8988T (cell line): Measurements from ENCODE around the gene PEA15.
A peak's percentile ranks its signal among the peaks of the same experiment; 100 is the strongest.

Source experiments
- DNase-seq: peaks from one replicate; pipeline ENCODE4 v3.0.0; 2011

PEA15 gene, protein sequence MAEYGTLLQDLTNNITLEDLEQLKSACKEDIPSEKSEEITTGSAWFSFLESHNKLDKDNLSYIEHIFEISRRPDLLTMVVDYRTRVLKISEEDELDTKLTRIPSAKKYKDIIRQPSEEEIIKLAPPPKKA

DNA sequence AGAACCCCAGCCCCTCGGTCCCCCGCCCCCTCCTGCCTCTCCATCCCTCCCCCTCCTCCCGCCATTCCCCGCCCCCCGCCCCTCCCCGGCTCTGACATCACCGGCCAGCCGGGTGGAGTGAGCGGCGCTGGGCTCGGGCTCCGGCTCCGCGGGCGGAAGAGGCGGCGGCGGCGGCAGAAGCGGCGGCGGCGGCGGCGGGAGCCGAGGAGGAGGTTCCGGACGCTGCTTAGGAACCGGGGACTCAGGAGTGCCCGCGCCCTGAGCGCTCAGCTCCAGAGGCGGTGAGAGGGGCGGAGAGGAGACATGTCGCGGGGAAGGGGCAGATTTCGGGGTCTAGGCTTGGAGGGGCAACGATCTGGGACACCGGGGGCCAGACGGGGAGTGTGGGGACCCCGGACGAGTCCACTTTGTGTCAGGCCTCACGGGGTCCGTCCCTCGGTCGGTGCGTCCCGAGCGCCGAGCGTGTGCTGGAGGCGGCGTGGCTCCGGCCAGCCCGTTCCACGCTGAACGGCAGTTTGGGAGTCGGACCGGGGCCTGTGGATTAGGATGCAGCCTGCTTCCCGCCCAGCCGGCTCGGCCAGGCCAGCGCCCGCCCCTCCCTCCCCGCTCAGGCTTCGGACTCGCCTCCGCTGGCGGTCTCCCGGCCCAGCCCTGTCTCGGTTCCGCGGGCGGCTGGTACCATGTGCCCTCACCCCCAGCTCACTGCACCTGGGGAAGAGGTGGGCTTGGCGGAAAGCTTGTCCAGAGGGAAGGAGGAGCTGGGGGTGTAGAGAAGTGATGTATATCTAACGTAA is at the start of gene PEA15:
Gene PEA15 (plus strand): TSS at position 143 of the 794 bp plus-strand sequence. CDS start 6,161 bp downstream, outside the sequence.
- peak; percentile 92 for DNase-seq

DNA sequence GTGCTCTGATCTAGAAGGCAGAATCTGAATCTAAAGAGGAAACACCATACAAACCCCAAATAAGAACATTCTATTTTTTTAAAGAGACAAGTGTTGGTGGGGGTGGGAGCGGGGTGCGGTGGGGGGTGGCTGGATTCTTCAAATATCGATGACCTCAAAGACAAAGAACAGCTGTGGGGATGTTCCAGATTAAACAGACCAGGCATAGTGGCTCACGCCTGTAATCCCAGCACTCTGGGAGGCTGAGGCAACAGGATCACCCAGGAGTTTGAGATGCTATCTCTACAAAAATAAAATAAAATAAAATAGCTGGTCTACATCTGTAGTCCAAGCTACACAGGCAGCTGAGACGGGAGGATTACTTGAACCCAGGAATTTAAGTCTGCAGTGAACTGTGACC is 48.8 kb upstream of the PEA15 start:
- no peak for DNase-seq

DNA sequence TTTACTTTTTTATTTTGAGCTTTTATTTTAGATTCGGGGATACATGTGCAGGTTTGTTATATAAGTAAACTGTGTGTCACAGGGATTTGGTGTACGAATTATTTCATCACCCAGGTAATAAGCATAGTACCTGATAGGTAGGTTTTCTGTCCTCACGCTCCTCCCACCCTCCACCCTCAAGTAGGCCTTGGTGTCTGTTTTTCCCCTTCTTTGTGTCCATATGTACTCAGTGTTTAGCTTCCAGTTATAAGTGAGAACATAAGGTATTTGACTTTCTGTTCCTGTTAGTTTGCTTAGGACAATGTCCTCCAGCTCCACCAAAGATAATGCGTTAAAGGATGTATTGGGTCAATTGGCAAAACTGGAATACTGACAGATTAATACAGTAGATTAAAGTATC is 48.0 kb upstream of the PEA15 start:
- DNase-seq = no peak

DNA sequence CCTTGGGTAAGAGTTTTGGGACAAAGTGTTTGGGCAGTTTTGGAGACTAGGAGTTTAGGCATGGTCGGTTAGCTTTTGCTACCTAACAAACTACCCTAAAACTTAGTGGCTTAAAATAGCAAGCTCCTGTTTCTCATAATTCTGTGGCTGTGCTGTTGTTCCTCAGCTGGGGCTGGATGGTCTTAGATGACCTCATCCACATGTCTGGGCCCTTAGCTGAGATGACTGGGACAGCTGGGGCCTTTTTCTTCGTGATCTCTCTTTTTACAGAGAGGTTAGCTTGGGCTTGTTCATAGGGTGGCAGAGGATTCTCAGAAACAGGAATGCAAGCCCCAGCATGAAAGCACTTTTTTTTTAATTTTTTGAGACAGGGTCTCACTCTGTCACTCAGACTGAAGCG is 47.2 kb upstream of the PEA15 start:
- no peak for DNase-seq

DNA sequence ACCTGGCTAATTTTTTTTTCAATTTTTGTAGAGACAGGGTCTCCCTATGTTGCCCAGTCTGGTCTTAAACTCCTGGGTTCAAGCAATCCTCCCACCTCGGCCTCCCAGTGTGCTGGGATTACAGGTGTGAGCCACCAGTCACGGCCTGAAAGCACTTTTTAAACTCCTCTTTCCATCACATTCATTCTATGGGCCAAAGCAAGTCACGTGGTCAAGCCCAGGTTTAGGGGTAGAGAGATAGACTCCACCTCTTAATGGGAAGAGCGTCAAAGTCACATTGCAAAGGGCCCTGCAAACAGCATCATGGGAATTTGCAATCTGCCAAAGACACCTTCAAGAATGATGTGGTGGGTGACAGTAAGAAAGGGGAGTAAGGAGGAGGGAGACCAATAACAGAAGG is 46.6 kb upstream of the PEA15 start:
- no peak for DNase-seq

DNA sequence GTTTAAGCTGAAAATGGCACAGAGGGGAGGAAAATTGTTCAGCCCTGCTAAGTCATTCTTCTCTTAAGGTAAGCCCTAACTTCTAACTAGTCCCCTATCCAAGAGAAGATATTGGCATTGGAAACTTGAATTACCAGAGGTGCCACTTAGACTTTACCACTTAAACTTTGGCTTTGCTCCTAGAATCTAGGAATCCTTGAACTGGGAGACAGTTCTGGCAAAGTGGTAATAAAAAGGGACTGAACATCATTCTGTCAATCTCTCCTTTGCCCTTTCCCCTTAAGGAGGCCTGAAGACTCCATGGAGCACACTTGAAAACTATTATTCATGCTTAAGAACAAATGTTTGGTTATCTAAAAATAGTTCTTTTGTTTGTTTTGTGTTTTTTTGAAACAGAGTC is 45.3 kb upstream of the PEA15 start:
- DNase-seq = no peak

DNA sequence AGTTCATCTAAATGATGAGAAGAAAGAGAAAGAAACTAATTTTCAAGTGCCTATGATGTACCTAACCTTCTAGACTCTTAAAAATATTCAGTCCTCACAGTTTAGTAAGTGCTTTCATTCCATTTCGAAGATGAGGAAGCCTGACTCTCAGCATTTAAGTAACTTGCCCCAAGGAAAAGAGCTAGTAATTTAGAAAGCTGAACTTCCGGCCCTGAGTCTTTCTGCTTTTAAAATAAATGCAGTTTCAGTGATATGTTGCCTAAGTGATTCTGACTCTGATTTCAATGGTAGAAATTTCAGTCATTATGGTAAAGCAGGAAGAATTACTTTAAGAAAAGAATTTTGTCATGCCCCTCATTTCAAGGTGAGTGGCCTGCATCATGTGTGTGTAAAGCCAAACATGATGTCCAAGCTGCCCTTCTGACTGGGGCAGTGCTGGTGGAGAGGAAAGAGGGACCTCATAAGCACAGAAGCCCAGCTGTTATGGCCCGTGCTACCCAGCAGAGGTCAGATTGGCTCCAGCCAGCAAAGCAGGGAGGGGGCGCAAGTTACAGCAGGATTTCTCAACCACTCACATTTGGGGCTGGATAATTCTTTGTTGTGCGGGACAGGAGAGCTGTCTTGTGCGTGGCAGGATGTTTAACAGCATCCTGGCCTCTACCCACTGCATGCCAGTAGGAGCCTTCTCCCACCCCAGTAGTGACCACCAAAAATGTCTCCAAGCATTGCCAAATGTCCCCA is 43.0 kb upstream of the PEA15 start:
- no peak for DNase-seq

DNA sequence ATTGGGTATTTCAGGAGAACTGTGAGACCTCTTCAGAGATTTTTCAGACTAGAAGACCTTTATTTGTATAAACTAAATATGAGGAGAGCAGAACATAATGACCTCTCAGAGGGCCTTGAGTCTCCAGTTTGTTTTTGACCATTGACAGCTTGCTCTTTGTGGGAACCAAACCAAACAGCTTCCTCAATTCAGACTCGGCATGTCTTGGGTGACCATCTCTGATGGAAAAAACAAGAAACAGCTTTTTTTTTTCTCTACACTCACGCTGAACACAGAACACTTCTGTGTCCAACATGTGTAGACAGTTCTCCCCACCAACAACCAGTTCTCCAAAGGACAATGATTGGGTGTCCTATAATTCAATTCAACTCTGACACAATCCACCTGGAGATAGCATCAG is 42.3 kb upstream of the PEA15 start:
- DNase-seq = no peak

DNA sequence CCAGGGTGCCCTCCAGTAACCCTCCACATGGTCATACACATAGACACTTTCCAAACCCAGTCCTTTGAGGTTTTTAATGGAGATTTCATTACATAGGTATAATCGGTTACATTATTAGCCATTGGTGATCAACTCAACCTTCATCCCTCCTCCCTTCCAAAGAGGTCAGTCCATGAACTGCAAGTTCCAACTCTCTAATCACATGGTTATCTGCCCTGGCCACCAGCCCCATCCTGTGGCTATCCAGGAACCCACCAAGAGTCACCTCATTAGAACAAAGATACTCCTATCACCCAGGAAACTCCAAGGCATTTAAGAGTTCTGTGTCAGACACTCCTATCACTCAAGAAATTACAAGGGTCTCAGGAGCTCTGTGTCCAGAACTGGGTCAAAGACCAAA is 41.6 kb upstream of the PEA15 start:
- DNase-seq = no peak

DNA sequence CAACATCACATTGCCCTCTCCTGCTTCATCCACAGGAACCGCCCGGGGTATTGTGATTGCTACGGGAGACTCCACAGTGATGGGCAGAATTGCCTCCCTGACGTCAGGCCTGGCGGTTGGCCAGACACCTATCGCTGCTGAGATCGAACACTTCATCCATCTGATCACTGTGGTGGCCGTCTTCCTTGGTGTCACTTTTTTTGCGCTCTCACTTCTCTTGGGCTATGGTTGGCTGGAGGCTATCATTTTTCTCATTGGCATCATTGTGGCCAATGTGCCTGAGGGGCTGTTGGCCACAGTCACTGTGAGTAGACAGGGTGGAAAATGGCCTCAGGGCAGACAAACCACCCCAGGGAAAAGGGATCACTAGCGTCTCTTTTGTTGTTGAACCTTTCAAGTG is 41.1 kb upstream of the PEA15 start:
- no peak for DNase-seq

DNA sequence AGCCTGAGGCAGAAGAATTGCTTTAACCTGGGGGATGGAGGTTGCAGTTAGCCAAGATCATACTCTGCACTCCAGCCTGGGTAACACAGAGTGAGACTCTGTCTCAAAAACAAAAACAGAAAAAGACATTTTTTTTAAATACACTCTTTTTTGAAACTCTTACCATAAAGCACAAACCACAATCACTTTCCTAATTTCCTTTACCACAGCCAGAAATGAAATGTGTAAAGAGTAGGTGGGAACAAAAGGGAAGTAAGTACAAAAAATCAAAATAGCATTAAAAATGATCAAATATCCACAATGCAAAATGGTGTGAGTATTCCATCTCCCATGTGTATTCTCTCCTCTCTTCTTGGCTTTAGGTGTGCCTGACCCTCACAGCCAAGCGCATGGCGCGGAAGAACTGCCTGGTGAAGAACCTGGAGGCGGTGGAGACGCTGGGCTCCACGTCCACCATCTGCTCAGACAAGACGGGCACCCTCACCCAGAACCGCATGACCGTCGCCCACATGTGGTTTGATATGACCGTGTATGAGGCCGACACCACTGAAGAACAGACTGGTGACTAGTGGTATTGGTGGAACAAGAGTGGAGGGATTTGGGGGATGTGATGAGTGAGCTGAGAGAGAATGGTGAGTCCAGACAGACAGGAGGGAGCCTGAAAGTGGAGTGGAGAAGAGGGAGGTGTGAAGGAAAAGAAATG is 38.9 kb upstream of the PEA15 start:
- no peak for DNase-seq

DNA sequence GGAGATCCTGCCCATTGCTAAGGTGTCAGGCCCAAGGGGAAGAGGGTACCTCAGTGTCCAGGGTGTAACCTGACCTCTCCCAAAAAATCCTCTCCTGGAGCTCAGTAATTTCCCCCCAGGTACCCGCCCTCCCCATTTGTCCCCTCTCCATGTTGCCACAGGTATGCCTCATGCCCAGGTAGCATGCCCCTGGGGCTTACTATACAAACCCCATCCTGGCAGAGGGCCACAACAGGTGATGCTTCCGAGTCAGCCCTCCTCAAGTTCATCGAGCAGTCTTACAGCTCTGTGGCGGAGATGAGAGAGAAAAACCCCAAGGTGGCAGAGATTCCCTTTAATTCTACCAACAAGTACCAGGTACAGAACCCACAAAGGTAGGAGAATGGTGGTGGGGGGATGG is 38.1 kb upstream of the PEA15 start:
- no peak for DNase-seq

DNA sequence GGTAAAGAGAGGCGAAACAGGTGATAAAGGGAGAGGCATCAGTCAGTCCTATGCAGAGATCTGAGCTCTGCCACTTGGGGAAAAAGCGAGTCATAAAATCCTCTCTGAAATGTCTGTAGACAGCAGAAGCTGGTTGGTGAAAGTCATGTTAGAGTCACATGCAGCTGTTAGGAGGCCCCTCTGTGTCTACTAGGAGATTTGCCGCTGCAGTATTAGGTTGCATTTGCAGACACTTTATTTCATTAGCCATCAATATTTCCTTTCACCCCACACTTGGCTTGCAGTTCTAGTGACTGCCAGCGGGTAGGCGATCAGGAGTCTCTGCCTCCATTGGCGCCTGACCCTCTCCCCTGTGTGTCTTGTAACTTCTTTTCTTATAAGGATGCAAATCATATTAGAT is 37.6 kb upstream of the PEA15 start:
- DNase-seq = no peak

DNA sequence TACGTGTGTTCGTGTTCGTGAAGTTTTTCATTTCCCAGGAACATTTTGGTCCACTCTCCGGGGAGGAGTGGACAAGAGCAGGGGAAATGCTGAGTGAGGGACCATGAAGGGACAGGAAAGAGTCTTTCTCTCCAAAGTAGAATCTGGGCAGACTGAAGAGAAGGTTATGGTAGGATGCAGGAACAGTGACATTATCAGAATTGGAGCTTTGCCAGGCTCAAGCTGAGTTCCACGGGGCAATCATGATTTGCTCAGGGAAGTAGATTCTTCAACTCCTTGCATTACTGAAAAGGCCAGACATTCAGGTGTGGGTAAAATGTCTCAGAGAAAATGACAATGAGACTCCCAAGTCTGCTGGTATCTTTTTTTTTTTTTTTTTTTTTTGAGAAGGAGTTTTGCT is 37.2 kb upstream of the PEA15 start:
- no peak for DNase-seq

DNA sequence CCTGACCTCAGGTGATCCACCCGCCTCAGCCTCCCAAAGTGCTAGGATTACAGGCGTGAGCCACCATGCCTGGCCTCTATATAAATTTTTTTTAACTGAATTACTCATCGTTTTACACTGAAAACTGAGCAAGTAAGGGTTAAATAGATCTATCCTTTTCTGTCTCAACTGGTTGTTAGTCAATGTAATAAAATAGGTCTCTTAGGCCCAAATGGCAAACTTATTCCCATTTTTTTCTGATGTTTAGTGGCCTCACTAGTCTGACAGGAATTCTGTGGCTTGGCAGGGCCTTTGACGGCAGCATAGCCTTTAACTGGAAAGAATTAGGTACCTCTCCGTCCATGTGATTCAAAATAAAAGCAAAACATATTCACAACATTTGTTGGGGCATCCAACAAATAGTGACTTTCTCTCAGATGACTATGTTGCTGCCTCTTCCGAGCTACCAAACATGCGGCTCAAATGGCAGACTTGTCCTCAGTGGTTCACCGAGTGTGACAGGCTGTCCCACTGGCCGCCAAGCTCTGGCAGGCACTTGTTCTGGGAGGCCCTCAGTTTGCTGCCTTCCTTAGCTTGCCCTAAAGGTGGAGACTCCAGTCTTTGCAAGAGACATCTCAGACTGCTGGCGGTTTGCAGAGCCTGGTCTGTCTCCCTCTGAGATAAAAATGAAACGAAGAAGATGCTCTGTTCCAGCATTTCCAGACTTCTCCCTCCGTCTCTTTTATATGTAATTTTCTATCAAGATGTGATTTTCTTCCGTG is 36.4 kb upstream of the PEA15 start:
- DNase-seq = no peak

DNA sequence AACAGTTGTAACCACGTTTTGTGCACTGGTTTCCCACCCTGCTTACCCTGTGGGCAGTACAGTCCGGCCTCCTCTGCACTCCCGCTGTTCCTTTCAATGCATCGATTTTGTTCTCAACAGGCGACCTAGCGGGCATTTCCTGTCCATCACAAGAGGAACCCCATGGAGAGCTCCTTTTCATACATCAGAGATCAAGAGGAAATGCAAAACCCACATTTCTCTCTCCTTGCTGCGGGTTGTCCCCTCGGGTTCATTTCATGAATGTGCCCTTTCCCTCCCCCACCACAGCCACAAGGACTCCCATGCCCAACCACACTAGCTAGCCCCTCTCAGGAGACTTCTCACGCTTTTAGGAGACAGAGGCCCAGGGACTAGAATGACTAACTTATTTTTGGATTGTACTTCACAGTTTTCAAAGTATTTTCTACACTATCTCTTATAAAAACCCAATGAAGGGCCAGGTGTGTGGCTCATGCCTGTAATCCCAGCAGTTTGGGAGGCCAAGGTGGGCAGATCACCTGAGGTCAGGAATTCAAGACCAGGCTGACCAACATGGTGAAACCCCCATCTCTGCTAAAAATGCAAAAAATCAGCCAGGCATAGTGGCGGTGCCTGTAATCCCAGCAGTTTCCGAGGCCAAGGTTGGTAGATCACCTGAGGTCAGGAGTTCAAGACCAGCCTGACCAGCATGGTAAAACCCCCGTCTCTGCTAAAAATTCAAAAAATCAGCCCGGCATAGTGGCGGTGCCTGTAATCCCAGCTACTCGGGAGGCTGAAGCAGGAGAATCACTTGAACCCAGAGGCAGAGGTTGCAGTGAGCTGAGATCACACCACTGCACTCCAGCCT is 35.4 kb upstream of the PEA15 start:
- DNase-seq = no peak

DNA sequence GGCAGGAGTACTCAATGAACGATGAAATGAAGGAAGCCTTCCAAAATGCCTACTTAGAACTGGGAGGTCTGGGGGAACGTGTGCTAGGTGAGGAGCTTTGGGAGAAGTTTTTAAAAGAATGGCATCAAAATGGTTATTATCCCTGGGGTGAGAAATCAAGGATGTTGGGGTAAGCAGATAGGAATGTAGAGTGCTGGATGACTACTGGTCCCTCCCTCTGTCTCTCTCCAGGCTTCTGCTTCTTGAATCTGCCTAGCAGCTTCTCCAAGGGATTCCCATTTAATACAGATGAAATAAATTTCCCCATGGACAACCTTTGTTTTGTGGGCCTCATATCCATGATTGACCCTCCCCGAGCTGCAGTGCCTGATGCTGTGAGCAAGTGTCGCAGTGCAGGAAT is 33.8 kb upstream of the PEA15 start:
- DNase-seq = no peak

DNA sequence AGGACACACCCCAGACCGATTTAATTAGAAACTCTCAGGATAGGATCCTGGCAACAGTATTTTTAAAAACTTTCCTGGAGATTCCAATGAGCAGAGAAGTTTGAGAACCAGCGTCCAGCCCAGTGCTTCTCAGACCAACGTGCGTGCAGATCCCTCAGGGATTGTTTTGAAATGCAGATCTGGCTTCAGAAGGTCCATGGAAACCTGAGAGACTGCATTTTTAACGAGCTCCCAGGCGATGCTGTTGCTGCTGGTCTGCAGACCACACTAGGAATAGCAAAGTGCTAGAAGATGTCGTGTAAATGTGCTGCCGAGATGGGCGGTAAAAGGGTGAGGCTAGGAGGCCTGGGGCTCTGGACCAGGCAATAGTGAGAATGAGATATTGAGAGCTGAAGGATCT is 33.2 kb upstream of the PEA15 start:
- DNase-seq = no peak

DNA sequence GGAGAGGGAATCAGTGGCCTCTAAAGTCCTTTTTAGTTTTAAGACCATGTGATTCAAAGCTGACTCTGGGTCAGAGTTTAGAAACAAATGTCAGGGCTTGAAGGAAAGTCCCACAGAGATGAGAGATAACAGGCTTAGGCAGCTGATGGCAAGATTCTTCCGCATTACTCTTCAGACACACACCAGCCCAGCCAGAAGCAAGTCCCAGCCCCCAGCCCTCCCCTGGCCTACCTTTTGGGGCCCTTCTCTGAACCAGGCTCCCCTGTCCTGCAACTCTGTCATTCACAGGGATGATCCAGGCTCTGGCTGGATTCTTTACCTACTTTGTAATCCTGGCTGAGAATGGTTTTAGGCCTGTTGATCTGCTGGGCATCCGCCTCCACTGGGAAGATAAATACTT is 28.0 kb upstream of the PEA15 start:
- DNase-seq = no peak

DNA sequence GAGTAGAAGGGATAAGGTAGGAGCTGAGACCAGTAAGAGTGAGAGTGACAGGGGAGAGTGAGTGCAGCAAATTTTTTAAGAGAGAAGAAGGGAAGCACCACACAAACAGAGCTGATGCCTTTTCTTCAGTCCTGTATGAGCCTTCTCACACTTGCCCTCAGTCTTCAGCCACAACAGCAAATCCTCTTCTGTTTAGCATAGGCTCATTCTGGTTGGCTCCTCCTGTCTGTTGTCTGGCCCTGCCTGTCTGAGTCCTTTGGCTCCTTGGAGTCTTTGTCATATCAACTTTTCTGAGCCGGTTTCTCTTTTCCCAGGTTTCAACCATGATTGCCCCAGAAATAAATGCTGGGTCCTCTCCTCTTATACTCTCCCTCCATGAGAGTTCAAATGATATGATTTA is 27.5 kb upstream of the PEA15 start:
- no peak for DNase-seq

DNA sequence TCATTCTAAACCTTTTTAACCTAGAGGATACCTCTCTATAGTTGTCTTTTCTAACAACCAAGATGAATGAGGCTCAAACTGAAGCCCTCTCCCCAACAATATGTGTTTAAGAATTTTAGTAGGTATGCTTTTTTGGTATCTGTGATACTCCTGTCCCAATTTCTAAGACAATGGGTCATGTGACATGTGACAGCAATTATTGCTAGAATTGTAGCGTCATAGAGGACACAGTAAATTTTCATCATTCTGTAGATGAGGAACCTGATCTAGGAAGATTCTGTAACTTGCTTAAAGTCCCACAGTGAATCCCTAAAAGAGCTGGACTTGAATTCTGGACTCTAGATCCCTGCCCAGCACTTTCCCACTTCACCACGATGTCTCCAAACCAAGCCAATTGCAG is 26.5 kb upstream of the PEA15 start:
- no peak for DNase-seq

DNA sequence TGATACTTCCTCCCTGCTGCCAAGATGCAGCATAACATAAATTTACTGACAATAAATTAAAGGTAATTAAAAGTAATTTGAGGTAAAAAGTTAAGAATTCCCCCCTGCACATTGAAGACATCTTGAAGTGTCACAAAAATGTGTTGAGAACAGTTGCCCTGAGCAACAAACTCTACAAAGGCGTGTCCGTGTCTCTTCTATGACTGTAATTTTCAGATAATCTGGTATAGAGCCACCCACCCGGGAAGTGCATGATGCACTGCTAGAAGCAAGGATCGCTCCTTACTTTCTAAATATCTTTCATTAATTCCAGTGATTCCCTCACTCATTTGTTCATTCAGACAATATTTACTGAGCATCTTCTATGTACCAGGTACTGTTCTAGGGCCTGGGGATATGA is 25.8 kb upstream of the PEA15 start:
- DNase-seq = no peak
